Measurements from ENCODE around the gene RICTOR.

Gene RICTOR

GRCh38 chr5:39023121-39023520 lies 51.1 kb downstream of the RICTOR start:
- Histone ChIP-seq H2AFZ (ENCODE audit: low read depth, low read length, severe bottlenecking) (no peak overlapping the region), H3K4me3 (ENCODE audit: insufficient read depth, low read length, poor library complexity, severe bottlenecking) (no peak overlapping the region), H3K27me3 (ENCODE audit: low read length) (no peaks in the 10 kb centered on the region), H4K20me1 (ENCODE audit: low read depth, low read length) (peaks cover 13% of the 10 kb centered on the region), H3K79me2 (ENCODE audit: insufficient read depth, low read length) (peaks cover 28% of the 10 kb centered on the region), H3F3A (ENCODE audit: insufficient read depth) (no peaks in the 10 kb centered on the region), H3K9me2 (replicated peaks; ENCODE audit: insufficient read depth, low read length) (no peaks in the 10 kb centered on the region), H3K9ac (ENCODE audit: low read length) (no peak overlapping the region), H3K4me2 (ENCODE audit: low read depth, low read length, poor library complexity, severe bottlenecking) (no peak overlapping the region), H3K36me3 (ENCODE audit: low read length) (peaks cover 4% of the 10 kb centered on the region; the same call in 1 of the 2 replicates), H3K9me3 (ENCODE audit: insufficient read depth, low read length) (no peaks in the 10 kb centered on the region), H3K27ac (ENCODE audit: low read depth, low read length) (no peak overlapping the region)
- TF ChIP-seq CTCF (IDR thresholded peaks at IDR 0.05; ENCODE audit: insufficient read depth, low read length, poor library complexity, severe bottlenecking) (no peak), EZH2phosphoT487 (conservative IDR thresholded peaks at IDR 0.05; ENCODE audit: low read length) (no peak)

DNA sequence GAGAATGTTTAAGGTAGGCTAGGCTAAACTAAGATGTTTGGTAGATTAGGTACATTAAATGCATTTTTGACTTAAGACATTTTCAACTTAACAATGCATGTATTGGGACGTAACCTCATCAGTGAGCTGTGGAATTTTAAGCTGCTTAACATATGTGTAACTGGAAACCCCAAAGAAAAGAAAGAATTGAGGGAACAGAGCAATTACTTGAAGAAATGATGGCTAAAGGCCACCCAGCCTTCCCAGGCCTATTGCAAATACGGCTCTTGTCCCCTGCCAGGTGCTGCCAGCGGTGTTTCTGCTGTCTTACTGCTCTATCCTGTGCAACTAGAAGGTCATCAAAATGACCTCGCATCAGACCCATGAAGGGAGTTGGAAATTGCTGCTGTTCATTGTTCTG lies 52.0 kb downstream of the RICTOR start:
- H3K79me2 ChIP-seq (ENCODE audit: insufficient read depth, low read length), result peaks cover 25% of the 10 kb centered on the region
- H4K20me1 ChIP-seq (ENCODE audit: low read depth, low read length), result peaks cover 13% of the 10 kb centered on the region
- H3K36me3 ChIP-seq (ENCODE audit: low read length), result no peaks in the 10 kb centered on the region
- TF ChIP-seq CTCF (IDR thresholded peaks at IDR 0.05; ENCODE audit: insufficient read depth, low read length, poor library complexity, severe bottlenecking) (no peak), EZH2phosphoT487 (conservative IDR thresholded peaks at IDR 0.05; ENCODE audit: low read length) (no peak)
- no peak overlapping the region for H3K27ac ChIP-seq (ENCODE audit: low read depth, low read length)
- H2AFZ ChIP-seq (ENCODE audit: low read depth, low read length, severe bottlenecking), result no peak overlapping the region
- no peak overlapping the region for H3K4me3 ChIP-seq (ENCODE audit: insufficient read depth, low read length, poor library complexity, severe bottlenecking)
- no peak overlapping the region for H3K9ac ChIP-seq (ENCODE audit: low read length)
- H3F3A ChIP-seq (ENCODE audit: insufficient read depth), result no peaks in the 10 kb centered on the region
- H3K9me3 ChIP-seq (ENCODE audit: insufficient read depth, low read length), result no peaks in the 10 kb centered on the region
- no peaks in the 10 kb centered on the region for H3K27me3 ChIP-seq (ENCODE audit: low read length)
- no peak overlapping the region for H3K4me2 ChIP-seq (ENCODE audit: low read depth, low read length, poor library complexity, severe bottlenecking)
- no peaks in the 10 kb centered on the region for H3K9me2 ChIP-seq (replicated peaks; ENCODE audit: insufficient read depth, low read length)

DNA sequence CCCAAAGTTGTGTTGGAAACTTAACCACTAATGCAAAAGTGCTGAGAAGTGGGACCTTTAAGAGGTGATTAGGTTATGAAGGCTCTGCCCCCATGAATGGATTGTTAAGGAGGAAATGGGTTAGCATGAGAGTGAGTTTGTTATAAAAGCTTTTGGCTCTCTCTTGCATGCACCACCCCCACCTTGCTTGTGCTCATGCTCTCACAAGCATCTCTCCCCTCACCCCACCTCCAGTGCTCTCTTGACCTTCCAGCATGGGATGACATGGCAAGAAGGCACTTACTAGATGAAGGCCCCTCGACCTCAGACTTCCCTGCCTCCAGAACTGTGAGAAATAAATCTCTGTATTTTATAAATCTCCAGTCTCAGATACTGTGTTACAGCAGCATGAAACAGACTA lies 52.8 kb downstream of the RICTOR start:
- Histone ChIP-seq H3K4me3 (ENCODE audit: insufficient read depth, low read length, poor library complexity, severe bottlenecking) (no peak overlapping the region), H3K9me3 (ENCODE audit: insufficient read depth, low read length) (no peaks in the 10 kb centered on the region), H3K27me3 (ENCODE audit: low read length) (no peaks in the 10 kb centered on the region), H3K9ac (ENCODE audit: low read length) (no peak overlapping the region), H3K4me2 (ENCODE audit: low read depth, low read length, poor library complexity, severe bottlenecking) (no peak overlapping the region), H3K36me3 (ENCODE audit: low read length) (no peaks in the 10 kb centered on the region), H3K9me2 (replicated peaks; ENCODE audit: insufficient read depth, low read length) (no peaks in the 10 kb centered on the region), H3K27ac (ENCODE audit: low read depth, low read length) (no peak overlapping the region), H3K79me2 (ENCODE audit: insufficient read depth, low read length) (peaks cover 25% of the 10 kb centered on the region), H2AFZ (ENCODE audit: low read depth, low read length, severe bottlenecking) (no peak overlapping the region), H4K20me1 (ENCODE audit: low read depth, low read length) (peaks cover 13% of the 10 kb centered on the region), H3F3A (ENCODE audit: insufficient read depth) (no peaks in the 10 kb centered on the region)
- no peak for TF ChIP-seq CTCF (IDR thresholded peaks at IDR 0.05; ENCODE audit: insufficient read depth, low read length, poor library complexity, severe bottlenecking)

GRCh38 chr5:39020458-39020857 lies 53.7 kb downstream of the RICTOR start:
- TF ChIP-seq EZH2phosphoT487 (conservative IDR thresholded peaks at IDR 0.05; ENCODE audit: low read length), result no peak
- no peak for TF ChIP-seq CTCF (IDR thresholded peaks at IDR 0.05; ENCODE audit: insufficient read depth, low read length, poor library complexity, severe bottlenecking)
- no peak overlapping the region for H2AFZ ChIP-seq (ENCODE audit: low read depth, low read length, severe bottlenecking)
- no peak overlapping the region for H3K9ac ChIP-seq (ENCODE audit: low read length)
- H3K4me2 ChIP-seq (ENCODE audit: low read depth, low read length, poor library complexity, severe bottlenecking), result no peak overlapping the region
- H3K9me2 ChIP-seq (replicated peaks; ENCODE audit: insufficient read depth, low read length), result no peaks in the 10 kb centered on the region
- H3K9me3 ChIP-seq (ENCODE audit: insufficient read depth, low read length), result no peaks in the 10 kb centered on the region
- H3K27ac ChIP-seq (ENCODE audit: low read depth, low read length), result no peak overlapping the region
- no peaks in the 10 kb centered on the region for H3F3A ChIP-seq (ENCODE audit: insufficient read depth)
- H3K79me2 ChIP-seq (ENCODE audit: insufficient read depth, low read length), result peaks cover 25% of the 10 kb centered on the region
- no peaks in the 10 kb centered on the region for H3K36me3 ChIP-seq (ENCODE audit: low read length)
- no peak overlapping the region for H3K4me3 ChIP-seq (ENCODE audit: insufficient read depth, low read length, poor library complexity, severe bottlenecking)
- peaks cover 13% of the 10 kb centered on the region for H4K20me1 ChIP-seq (ENCODE audit: low read depth, low read length)
- no peaks in the 10 kb centered on the region for H3K27me3 ChIP-seq (ENCODE audit: low read length)

Measured in SU-DHL-6 (cell line).